ENCODE measurements around the gene UBE2K.

UBE2K gene

DNA sequence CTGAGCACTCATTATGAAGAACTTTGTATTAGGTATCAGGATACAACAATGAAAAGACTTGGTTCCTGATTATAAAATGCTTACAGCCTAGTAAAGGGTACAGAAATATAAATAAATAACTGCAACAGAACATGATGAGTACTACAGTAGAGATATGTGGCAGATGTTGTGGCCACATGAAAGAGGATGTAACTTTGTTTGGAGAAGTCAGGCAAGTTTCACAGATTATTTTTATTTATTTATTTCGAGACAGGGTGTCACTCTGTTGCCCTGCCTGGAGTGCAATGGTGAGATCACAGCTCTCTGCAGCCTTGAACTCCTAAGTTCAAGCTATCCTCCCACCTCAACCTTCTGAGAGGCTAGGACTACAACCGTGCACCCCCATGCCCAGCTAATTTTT lies 15.8 kb upstream of the UBE2K start:
- TF ChIP-seq FOXP2 (optimal IDR thresholded peaks at IDR 0.05; ENCODE audit: borderline replicate concordance, extremely low read depth, extremely low read length, insufficient read depth) (no peak), POLR2AphosphoS5 (IDR thresholded peaks at IDR 0.05; ENCODE audit: low read depth, low read length) (no peak), TAF1 (IDR thresholded peaks at IDR 0.05; ENCODE audit: borderline replicate concordance, insufficient read depth, low read length) (no peak), SIN3A (IDR thresholded peaks at IDR 0.05; ENCODE audit: borderline replicate concordance, insufficient read depth, low read length) (no peak)
- TF ChIP-seq, protein P1, sequence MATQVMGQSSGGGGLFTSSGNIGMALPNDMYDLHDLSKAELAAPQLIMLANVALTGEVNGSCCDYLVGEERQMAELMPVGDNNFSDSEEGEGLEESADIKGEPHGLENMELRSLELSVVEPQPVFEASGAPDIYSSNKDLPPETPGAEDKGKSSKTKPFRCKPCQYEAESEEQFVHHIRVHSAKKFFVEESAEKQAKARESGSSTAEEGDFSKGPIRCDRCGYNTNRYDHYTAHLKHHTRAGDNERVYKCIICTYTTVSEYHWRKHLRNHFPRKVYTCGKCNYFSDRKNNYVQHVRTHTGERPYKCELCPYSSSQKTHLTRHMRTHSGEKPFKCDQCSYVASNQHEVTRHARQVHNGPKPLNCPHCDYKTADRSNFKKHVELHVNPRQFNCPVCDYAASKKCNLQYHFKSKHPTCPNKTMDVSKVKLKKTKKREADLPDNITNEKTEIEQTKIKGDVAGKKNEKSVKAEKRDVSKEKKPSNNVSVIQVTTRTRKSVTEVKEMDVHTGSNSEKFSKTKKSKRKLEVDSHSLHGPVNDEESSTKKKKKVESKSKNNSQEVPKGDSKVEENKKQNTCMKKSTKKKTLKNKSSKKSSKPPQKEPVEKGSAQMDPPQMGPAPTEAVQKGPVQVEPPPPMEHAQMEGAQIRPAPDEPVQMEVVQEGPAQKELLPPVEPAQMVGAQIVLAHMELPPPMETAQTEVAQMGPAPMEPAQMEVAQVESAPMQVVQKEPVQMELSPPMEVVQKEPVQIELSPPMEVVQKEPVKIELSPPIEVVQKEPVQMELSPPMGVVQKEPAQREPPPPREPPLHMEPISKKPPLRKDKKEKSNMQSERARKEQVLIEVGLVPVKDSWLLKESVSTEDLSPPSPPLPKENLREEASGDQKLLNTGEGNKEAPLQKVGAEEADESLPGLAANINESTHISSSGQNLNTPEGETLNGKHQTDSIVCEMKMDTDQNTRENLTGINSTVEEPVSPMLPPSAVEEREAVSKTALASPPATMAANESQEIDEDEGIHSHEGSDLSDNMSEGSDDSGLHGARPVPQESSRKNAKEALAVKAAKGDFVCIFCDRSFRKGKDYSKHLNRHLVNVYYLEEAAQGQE (IDR thresholded peaks at IDR 0.05; ENCODE audit: insufficient read depth in 1 of 2, low read depth in 2 of 2, low read length in 2 of 2) = no peak

DNA sequence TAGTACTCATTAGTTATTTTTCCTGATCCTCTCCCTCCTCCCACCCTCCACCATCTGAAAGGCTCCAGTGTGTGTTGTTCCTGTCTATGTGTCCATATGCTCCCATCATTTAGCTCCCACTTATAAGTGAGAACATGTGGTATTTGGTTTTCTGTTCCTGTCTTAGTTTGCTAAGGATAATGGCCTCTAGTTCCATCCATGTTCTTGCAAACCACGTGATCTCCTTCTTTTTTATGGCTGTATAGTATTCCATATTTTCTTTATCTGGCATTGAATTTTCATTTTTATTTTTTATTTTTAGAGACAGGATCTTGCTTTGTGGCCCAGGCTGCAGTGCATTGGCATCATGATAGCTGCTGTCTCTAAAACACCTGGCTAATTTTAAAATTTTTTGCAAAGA lies 11.9 kb upstream of the UBE2K start:
- no peak for TF ChIP-seq SIN3A (IDR thresholded peaks at IDR 0.05; ENCODE audit: borderline replicate concordance, insufficient read depth, low read length)

DNA sequence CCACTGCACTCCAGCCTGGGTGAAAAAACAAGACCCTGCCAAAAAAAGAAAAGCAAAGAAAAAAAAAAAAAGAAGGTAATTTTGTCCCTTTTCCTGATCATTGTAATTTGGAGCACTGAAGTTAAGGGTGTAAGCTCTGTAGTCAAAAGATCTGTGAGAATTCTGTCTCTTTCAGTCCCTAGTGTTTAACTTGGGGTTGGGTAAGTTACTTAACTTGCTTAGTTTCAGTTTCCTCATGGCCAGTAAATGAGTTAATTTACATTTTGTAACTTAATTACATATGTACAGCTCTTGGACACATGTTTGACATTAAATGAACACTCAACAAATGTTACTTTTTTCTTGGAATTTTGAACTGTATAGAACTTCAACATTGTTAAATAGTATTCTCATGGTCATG lies 10.9 kb upstream of the UBE2K start:
- TF ChIP-seq, protein P1 (IDR thresholded peaks at IDR 0.05; ENCODE audit: insufficient read depth in 1 of 2, low read depth in 2 of 2, low read length in 2 of 2) = no peak
- no peak for TF ChIP-seq TAF1 (IDR thresholded peaks at IDR 0.05; ENCODE audit: borderline replicate concordance, insufficient read depth, low read length)
- no peak for TF ChIP-seq FOXP2 (optimal IDR thresholded peaks at IDR 0.05; ENCODE audit: borderline replicate concordance, extremely low read depth, extremely low read length, insufficient read depth)
- TF ChIP-seq POLR2AphosphoS5 (IDR thresholded peaks at IDR 0.05; ENCODE audit: low read depth, low read length) = no peak
- no peak for TF ChIP-seq SIN3A (IDR thresholded peaks at IDR 0.05; ENCODE audit: borderline replicate concordance, insufficient read depth, low read length)

DNA sequence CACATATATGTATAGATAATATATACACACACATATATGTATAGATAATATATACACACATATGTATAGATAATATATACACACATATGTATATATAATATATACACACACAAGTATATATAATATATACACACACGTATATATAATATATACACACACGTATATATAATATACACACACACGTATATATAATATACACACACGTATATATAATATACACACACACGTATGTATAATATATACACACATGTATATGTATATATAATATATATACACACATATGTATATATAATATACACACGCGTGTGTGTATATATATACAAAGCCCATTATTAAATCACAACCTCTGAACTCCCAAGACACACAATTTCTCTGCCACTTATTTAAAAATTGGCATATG lies 8.0 kb upstream of the UBE2K start:
- TF ChIP-seq POLR2AphosphoS5 (IDR thresholded peaks at IDR 0.05; ENCODE audit: low read depth, low read length) (no peak), FOXP2 (optimal IDR thresholded peaks at IDR 0.05; ENCODE audit: borderline replicate concordance, extremely low read depth, extremely low read length, insufficient read depth) (no peak), TAF1 (IDR thresholded peaks at IDR 0.05; ENCODE audit: borderline replicate concordance, insufficient read depth, low read length) (no peak), SIN3A (IDR thresholded peaks at IDR 0.05; ENCODE audit: borderline replicate concordance, insufficient read depth, low read length) (no peak)
- TF ChIP-seq, protein P1 (IDR thresholded peaks at IDR 0.05; ENCODE audit: insufficient read depth in 1 of 2, low read depth in 2 of 2, low read length in 2 of 2) = no peak

DNA sequence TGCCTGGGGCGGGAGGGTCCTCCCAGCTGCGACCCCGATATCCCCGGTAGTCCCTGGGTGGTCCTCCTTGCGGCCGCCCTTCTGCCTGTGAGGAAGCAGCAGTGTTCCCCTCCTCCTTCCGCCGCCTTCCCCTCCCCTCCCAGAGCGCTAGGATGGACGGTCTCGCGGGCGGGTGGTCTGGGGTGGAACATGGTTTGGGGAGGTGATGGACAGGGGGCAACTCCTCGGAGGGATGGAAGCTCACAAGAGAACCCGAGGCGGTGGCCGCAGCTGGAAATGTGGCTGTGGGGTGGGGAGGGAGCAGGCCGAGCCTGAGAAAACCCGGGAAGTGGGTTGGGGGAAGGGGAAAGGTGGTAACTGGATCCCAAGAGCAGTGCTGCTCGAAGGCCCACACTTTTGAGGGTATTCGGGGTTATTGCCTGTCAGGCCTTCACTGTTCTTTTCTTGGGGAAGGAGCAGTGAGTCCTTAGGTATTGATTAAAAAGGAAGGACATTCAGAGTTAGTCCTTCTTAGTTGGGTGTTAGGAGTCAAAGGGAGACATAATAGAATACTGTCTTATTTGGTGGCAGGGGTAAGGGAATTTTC lies 581 bp downstream of the UBE2K start:
- TF ChIP-seq, protein P1 (IDR thresholded peaks at IDR 0.05; ENCODE audit: insufficient read depth in 1 of 2, low read depth in 2 of 2, low read length in 2 of 2) = no peak
- TF ChIP-seq FOXP2 (optimal IDR thresholded peaks at IDR 0.05; ENCODE audit: borderline replicate concordance, extremely low read depth, extremely low read length, insufficient read depth) (no peak), POLR2AphosphoS5 (IDR thresholded peaks at IDR 0.05; ENCODE audit: low read depth, low read length) (no peak), SIN3A (IDR thresholded peaks at IDR 0.05; ENCODE audit: borderline replicate concordance, insufficient read depth, low read length) (no peak), TAF1 (IDR thresholded peaks at IDR 0.05; ENCODE audit: borderline replicate concordance, insufficient read depth, low read length) (no peak)

Data from PFSK-1 (cell line).